ENCODE results near the gene ZNF343.

The ZNF343 gene

DNA sequence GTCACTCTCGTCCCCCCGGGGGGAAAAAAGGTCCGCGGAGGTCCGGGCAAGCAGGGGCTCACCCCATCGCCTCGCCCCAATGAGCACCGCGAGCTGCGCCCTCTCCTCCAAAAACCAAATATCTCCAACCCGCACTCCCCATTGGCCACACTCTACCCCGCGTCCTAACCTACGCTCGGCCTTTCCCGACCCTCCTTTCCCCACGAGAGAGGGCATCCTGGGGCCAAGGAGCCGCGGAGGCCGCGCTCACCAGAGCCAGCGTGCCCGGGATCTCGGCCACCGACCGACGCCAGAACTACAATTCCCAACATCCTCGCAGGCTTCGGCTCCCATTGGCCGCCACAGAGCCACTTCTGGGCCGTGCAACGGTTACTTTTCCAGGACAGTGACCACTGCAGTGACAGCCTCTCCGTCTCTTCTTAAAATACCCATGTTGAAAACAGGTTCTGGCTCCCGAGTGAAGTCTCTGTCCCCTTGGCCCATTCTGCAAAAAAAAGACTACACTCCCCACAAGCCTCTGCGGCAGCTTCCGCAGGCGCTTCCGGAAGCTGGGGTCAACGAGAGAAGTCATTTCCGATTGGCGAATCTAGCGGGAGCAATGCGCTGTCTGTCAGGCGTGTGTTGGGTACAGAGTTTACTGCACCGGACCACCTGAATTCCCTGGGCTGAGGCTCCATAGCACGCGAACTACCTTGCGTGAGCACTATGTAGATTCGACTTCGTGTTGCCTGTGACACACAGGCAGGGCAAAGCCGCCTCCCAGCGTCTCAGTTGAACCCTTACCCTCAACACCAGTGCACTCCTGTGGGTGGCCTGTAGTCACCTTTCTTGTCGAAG lies at the start of gene ZNF343:
Gene ZNF343 (minus strand): TSS at position 285 of the 837 bp plus-strand sequence. CDS start 15,020 bp downstream, outside the sequence.
- TF ChIP-seq, protein P1, sequence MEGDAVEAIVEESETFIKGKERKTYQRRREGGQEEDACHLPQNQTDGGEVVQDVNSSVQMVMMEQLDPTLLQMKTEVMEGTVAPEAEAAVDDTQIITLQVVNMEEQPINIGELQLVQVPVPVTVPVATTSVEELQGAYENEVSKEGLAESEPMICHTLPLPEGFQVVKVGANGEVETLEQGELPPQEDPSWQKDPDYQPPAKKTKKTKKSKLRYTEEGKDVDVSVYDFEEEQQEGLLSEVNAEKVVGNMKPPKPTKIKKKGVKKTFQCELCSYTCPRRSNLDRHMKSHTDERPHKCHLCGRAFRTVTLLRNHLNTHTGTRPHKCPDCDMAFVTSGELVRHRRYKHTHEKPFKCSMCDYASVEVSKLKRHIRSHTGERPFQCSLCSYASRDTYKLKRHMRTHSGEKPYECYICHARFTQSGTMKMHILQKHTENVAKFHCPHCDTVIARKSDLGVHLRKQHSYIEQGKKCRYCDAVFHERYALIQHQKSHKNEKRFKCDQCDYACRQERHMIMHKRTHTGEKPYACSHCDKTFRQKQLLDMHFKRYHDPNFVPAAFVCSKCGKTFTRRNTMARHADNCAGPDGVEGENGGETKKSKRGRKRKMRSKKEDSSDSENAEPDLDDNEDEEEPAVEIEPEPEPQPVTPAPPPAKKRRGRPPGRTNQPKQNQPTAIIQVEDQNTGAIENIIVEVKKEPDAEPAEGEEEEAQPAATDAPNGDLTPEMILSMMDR (conservative IDR thresholded peaks at IDR 0.05), result no peak
- peak within 1 kb of the TSS; percentile 88 for H3K27ac ChIP-seq

DNA sequence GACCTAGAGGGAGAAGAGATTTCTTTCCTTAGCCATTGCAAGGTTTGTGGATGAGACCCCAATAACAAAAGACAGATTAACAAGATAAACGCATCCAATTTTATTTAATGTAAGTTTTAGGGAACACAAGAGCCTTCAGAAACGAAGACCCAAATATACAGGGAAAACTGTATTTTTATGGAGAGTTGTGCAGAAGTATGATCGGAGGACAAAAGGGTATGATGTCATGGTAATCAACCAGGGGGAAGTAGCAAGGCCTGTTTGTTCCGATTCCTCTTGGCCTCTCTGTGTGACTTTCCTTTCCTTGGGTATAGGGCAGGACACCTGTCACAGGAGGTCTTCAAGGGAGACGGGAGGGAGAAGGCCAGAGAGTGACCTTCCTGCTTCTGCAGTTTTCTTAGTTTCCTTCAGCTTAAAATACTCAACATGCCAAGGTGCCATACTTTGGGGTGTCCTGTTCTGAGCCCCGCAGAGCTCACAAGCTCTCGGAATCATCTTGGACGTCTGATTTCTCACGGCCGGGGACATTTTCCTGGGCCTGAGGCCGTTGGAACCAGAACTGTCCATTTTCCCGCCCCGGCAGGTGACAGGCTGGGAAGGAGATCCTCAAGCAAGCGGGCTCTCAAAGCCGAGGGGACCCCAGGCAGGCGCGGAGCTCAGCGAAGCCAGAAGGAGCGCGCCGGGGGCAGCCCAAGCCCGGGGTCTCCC lies 49.3 kb upstream of the ZNF343 start:
- TF ChIP-seq, protein P1 (conservative IDR thresholded peaks at IDR 0.05), result no peak
- no peak overlapping the region; the same call in 1 of the 2 replicates for H3K27ac ChIP-seq

DNA sequence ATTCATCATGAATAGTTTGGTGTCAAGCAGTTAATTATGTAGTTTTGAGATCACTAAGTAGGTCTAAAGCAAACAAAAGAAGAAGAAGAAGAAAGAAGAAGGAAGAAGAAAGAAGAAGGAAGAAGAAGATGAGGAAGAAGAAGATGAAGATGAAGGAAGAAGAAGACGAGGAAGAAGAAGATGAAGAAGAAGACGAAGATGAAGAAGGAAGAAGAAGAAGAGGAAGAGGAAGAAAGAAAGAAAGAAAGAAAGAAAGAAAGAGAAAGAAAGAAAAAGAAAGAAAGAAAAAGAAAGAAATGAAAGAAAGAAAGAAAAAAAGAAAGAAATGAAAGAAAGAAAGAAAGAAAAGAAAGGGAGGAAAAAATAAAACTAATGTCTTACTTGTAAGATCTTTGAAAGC lies 36.9 kb upstream of the ZNF343 start:
- TF ChIP-seq, protein P1 (conservative IDR thresholded peaks at IDR 0.05), result no peak

DNA sequence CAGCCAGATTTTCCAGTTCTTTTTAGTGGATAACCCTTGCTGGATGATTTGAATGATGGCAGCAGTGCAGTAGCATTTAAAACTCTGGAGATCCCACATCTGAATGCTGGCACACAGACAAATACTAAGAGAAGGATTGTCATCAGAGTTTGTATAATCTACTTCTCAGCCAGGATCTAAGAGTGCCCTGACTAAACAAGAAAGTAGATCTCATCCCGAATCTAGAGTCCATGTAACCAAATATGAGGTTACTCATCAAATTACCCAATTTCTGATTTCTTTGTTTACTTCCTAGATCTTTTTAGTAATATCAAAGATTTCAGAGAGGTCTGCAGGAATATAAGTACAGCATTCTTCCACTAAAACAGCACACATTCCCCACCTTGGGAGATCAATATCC lies 35.5 kb upstream of the ZNF343 start:
- TF ChIP-seq, protein P1 (conservative IDR thresholded peaks at IDR 0.05), result no peak
- H3K27ac ChIP-seq, result no peak overlapping the region

More for the DNA sequence above, 36.9 kb upstream of the ZNF343 start:
- no peak overlapping the region for H3K27ac ChIP-seq

DNA sequence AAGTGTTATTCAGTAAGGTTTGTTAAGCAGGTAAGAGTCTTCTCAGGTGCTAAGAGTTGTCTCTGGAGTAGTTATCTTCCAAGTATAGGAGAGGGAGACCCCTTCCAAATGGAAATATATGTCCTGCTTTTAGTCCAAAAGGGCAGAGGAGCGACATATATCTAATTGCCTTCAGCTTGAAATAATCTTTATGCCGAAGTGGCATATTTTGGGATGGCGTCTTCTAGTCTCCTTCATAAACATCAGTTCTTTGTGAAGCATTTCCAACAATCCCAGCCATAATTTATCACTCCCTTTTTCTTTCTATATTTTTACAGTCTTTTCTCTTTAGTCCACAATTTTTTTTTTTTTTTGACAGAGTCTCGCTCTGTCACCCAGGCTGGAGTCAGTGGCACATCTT lies 33.6 kb upstream of the ZNF343 start:
- TF ChIP-seq, protein P1 (conservative IDR thresholded peaks at IDR 0.05), result no peak

DNA sequence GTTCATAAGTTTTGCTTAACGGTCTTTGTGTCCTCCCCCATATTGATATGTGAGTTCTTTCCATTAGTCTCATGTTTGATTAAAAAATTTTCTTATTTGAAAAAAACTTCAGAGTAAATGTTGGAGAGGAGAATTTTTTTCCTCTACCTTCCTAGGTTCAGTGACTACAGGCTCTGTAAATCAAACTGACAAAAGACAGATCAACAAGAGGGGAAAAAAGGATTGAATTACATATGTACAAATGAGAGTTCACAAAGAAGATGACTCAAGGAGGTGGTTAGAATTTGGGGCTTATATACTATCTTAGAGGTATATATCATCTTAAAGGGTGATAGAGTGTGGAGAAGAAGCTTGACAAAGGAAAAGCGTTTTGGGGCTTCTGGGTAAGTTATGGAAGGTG lies 33.2 kb upstream of the ZNF343 start:
- TF ChIP-seq, protein P1 (conservative IDR thresholded peaks at IDR 0.05), result no peak

More for the DNA sequence above, 33.6 kb upstream of the ZNF343 start:
- H3K27ac ChIP-seq, result no peak overlapping the region

DNA sequence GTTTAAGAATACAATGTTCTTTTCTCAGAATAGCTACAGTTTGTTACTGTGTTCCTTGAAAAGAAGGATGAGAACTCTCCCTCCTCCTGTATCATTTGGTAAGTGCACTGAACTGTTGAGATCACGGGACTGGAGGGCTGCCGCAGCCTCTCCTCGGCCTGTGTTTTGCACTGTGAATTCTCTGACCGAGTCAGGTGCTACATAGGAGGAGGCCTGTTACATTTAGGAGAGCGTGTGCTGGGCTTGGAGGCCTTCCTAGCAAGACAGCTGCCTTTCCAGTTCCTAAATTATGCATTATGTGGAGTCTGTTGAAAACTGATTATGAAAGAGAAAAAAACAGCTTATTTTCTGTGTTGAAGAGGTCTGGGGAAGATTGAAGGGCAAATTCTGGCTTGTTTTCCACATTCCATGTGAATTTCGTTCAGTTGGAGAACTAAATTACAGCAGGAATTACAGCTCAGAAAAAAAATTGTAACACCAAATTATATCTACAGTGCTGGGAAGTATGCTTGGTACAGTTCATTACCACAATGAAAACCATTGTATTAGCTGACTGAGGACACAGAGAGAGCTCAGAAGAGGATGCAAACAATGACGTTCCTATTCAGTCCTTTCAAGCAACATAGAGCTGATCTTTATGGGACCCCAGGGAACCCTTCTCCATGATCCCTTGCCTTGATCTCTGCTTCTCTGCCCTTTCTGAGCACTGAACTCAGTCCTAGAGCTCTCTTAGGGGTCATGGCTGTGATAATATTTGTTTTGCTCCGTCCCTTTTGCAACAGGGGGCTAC lies 30.4 kb upstream of the ZNF343 start:
- TF ChIP-seq, protein P1 (conservative IDR thresholded peaks at IDR 0.05), result no peak
- H3K27ac ChIP-seq, result no peak overlapping the region

More for the DNA sequence above, 33.2 kb upstream of the ZNF343 start:
- no peak overlapping the region for H3K27ac ChIP-seq

Data from VCaP (cell line).